Measurements from ENCODE around the gene C6orf52. TPM values are rescaled to one million over a fixed set of nuclear protein-coding genes. Genes with fewer than 3 reads are reported as not detected.
"Not testable (repeated sequence)": the region's sequence is repeated elsewhere in the genome, so short reads cannot be mapped to it uniquely, and the experiment has no call there.

The C6orf52 gene
- polyA plus RNA-seq, 1 of the 3 experiments (the other 2 are of a cell fraction) = 1.4 TPM

- no peak for TF ChIP-seq IRF3 (IDR thresholded peaks at IDR 0.05; ENCODE audit: low read depth, low read length)
- TF ChIP-seq RAD21 (IDR thresholded peaks at IDR 0.05; ENCODE audit: low read length) = no peak
- TF ChIP-seq YY1 (IDR thresholded peaks at IDR 0.05; ENCODE audit: low read depth) = no peak
- no peak for TF ChIP-seq CTCF (IDR thresholded peaks at IDR 0.05)
- TF ChIP-seq SIN3A (IDR thresholded peaks at IDR 0.05; ENCODE audit: borderline replicate concordance, low read depth, low read length) = no peak
- no peak for TF ChIP-seq RFX5 (IDR thresholded peaks at IDR 0.05; ENCODE audit: low read length)
- no peak for TF ChIP-seq SMC3 (IDR thresholded peaks at IDR 0.05; ENCODE audit: low read depth, low read length)
- TF ChIP-seq MXI1 (IDR thresholded peaks at IDR 0.05; ENCODE audit: low read depth, low read length) = no peak
Observed at GRCh38 chr6:10662207-10662606, 32.2 kb downstream of the C6orf52 start (continued).

DNA sequence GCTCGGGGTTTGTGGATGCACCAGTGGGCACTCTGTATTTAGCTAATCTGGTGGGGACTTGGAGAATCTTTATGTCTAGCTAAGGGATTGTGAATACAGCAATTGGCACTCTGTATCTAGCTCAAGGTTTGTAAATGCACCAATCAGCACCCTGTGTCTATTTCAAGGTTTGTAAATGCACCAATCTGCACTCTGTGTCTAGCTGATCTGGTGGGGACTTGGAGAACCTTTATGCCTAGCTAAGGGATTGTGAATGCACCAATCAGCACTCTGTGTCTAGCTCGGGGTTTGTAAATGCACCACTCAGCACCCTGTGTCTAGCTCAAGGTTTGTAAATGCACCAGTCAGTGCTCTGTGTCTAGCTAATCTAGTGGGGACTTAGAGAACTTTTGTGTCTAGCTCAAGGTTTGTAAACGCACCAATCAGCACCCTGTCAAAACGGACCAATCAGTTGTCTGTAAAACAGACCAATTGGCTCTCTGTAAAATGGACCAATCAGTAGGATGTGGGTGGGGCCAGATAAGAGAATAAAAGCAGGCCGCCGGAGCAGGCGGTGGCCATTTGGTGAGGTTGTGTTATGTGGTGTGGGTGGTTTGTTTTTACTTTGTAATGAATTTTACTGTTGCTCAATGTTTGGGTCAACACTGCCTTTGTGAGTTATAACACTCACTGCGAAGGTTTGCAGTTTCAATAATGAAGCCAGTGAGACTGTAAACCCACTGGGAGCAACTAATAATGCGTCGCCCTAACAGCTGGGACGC is 33.8 kb downstream of the C6orf52 start:
- not testable (repeated sequence) for DNase-seq; H3K27me3 ChIP-seq (ENCODE audit: insufficient read depth); H3F3A ChIP-seq (replicated peaks; ENCODE audit: insufficient read depth); H3K4me1 ChIP-seq (ENCODE audit: control insufficient read depth in 1 of 2, insufficient read depth in 2 of 2, low read depth in 1 of 2, low read length in 1 of 2); H3K36me3 ChIP-seq (replicated peaks in 1 of 2; ENCODE audit: control insufficient read depth in 1 of 2, insufficient read depth in 2 of 2, low read length in 1 of 2); H3K9ac ChIP-seq; H3K9me3 ChIP-seq; H3K27ac ChIP-seq (ENCODE audit: low read depth in 2 of 2, low read length in 1 of 2); H4K20me1 ChIP-seq (ENCODE audit: insufficient read depth); H3K79me2 ChIP-seq (ENCODE audit: insufficient read depth); H3K9me2 ChIP-seq
- ChIA-PET POLR2A (interaction anchor here (0.6 to 1.5 kb wide), 3 partner anchors 9 to 34 kb away, joined by 3 to 9 read pairs (median 6); partner anchors contain the start of genes C6orf52 and PAK1IP1), CTCF (interaction anchor here (0.9 to 1.3 kb wide), 2 partner anchors 14 to 59 kb away, joined by 3 to 4 read pairs; no protein-coding TSS in a partner anchor)
- Histone ChIP-seq H3K4me3 (ENCODE audit: low read depth in 2 of 2, low read length in 1 of 2) (peak overlapping the region; percentile 51 to 72; a peak in 3 of 4 replicates), H2AFZ (ENCODE audit: low read depth) (peak overlapping the region; percentile 96), H3K4me2 (peak overlapping the region; percentile 81)
- WGBS (ENCODE audit: low lambda C conversion rate) = 91% methylated on average over 11 of the region's 11 CpGs

GRCh38 chr6:10659699-10660348 is 34.6 kb downstream of the C6orf52 start:
- POLR2A ChIA-PET = interaction anchor here (0.6 to 1.5 kb wide), 3 partner anchors 30 to 87 kb away, joined by 3 to 9 read pairs (median 6); partner anchors contain the start of genes C6orf52 and PAK1IP1
- CTCF ChIA-PET = interaction anchor here (0.6 to 1.3 kb wide), 3 partner anchors 13 to 849 kb away, joined by 3 to 4 read pairs (median 3); no protein-coding TSS in a partner anchor
- Histone ChIP-seq H3K36me3 (replicated peaks in 1 of 2; ENCODE audit: control insufficient read depth in 1 of 2, insufficient read depth in 2 of 2, low read length in 1 of 2) (no peaks in the 10 kb centered on the region), H3F3A (replicated peaks; ENCODE audit: insufficient read depth) (no peaks in the 10 kb centered on the region), H3K9me3 (no peaks in the 10 kb centered on the region), H3K9ac (peak overlapping the region; percentile 55), H3K27ac (ENCODE audit: low read depth in 2 of 2, low read length in 1 of 2) (peak overlapping the region in 1 of 2 experiments; percentile 35; a peak in 1 of 4 replicates), H4K20me1 (ENCODE audit: insufficient read depth) (no peaks in the 10 kb centered on the region), H3K9me2 (no peaks in the 10 kb centered on the region), H3K79me2 (ENCODE audit: insufficient read depth) (no peaks in the 10 kb centered on the region), H3K4me2 (peak overlapping the region; percentile 81), H2AFZ (ENCODE audit: low read depth) (peak overlapping the region; percentile 96), H3K27me3 (ENCODE audit: insufficient read depth) (no peaks in the 10 kb centered on the region), H3K4me1 (ENCODE audit: control insufficient read depth in 1 of 2, insufficient read depth in 2 of 2, low read depth in 1 of 2, low read length in 1 of 2) (peaks cover 0 to 4% of the 10 kb centered on the region in 2 experiments; a peak in 1 of 4 replicates), H3K4me3 (ENCODE audit: low read depth in 2 of 2, low read length in 1 of 2) (peak overlapping the region; percentile 51 to 72)
- TF ChIP-seq NRF1 (IDR thresholded peaks at IDR 0.05; ENCODE audit: low read depth, low read length) (peak; percentile 23; the same call in 1 of the 2 replicates), ELF1 (IDR thresholded peaks at IDR 0.05) (0 out of 2 replicates have a peak, but pooled peaks have one; percentile 25), JUND (IDR thresholded peaks at IDR 0.05) (no peak), USF1 (IDR thresholded peaks at IDR 0.05; ENCODE audit: borderline replicate concordance, low read depth) (no peak), MXI1 (IDR thresholded peaks at IDR 0.05; ENCODE audit: low read depth, low read length) (peak; percentile 55; the same call in 1 of the 2 replicates)
- WGBS (ENCODE audit: low lambda C conversion rate) = 20% methylated on average over 16 of the region's 48 CpGs
- DNase-seq = peak; percentile 46
